ENCODE measurements around the gene GALNS.

DNA sequence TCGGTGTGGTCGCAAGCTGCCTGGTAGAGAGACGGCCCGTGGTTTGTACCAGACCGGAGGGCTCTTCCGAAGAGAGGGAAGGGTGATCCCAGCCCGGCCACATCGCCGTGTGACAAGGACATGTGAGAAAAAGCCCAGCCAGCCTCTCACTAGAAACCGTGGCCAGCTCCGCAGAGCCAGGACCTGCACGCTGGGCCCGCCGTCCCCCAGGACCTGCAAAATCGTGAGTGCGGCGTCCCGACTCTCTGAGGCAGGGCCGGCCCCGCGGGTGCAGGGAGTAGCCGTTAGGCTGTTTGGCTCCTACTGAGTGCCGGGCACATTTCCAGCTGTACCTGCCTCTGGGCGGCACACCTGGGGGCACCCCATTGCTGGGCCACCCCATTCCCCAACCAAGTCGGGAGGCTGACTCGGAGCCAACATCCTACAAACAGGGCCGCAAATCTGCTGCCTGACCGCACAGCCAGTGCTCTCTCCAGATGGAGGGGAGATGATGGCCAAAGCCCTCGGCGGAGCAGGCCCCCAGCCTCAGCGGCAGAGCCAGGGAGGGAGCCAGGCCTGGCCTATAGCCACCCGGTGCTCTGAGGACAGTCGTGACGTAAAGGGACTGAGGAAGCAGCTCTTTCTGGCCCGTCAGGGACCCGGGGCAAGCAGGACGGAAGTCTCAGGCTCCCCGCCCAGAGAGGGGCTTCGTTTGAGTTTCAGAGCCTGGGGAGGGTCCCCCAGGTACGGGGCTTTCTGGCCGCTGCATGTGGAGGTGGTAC lies 43.3 kb upstream of the GALNS start:
- TF ChIP-seq, protein P1, sequence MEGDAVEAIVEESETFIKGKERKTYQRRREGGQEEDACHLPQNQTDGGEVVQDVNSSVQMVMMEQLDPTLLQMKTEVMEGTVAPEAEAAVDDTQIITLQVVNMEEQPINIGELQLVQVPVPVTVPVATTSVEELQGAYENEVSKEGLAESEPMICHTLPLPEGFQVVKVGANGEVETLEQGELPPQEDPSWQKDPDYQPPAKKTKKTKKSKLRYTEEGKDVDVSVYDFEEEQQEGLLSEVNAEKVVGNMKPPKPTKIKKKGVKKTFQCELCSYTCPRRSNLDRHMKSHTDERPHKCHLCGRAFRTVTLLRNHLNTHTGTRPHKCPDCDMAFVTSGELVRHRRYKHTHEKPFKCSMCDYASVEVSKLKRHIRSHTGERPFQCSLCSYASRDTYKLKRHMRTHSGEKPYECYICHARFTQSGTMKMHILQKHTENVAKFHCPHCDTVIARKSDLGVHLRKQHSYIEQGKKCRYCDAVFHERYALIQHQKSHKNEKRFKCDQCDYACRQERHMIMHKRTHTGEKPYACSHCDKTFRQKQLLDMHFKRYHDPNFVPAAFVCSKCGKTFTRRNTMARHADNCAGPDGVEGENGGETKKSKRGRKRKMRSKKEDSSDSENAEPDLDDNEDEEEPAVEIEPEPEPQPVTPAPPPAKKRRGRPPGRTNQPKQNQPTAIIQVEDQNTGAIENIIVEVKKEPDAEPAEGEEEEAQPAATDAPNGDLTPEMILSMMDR (CRISPR knock-in tag; IDR thresholded peaks at IDR 0.05), result no peak
- TF ChIP-seq, protein P2, sequence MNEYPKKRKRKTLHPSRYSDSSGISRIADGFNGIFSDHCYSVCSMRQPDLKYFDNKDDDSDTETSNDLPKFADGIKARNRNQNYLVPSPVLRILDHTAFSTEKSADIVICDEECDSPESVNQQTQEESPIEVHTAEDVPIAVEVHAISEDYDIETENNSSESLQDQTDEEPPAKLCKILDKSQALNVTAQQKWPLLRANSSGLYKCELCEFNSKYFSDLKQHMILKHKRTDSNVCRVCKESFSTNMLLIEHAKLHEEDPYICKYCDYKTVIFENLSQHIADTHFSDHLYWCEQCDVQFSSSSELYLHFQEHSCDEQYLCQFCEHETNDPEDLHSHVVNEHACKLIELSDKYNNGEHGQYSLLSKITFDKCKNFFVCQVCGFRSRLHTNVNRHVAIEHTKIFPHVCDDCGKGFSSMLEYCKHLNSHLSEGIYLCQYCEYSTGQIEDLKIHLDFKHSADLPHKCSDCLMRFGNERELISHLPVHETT (CRISPR knock-in tag; conservative IDR thresholded peaks at IDR 0.05), result no peak
- TF ChIP-seq, protein P3, sequence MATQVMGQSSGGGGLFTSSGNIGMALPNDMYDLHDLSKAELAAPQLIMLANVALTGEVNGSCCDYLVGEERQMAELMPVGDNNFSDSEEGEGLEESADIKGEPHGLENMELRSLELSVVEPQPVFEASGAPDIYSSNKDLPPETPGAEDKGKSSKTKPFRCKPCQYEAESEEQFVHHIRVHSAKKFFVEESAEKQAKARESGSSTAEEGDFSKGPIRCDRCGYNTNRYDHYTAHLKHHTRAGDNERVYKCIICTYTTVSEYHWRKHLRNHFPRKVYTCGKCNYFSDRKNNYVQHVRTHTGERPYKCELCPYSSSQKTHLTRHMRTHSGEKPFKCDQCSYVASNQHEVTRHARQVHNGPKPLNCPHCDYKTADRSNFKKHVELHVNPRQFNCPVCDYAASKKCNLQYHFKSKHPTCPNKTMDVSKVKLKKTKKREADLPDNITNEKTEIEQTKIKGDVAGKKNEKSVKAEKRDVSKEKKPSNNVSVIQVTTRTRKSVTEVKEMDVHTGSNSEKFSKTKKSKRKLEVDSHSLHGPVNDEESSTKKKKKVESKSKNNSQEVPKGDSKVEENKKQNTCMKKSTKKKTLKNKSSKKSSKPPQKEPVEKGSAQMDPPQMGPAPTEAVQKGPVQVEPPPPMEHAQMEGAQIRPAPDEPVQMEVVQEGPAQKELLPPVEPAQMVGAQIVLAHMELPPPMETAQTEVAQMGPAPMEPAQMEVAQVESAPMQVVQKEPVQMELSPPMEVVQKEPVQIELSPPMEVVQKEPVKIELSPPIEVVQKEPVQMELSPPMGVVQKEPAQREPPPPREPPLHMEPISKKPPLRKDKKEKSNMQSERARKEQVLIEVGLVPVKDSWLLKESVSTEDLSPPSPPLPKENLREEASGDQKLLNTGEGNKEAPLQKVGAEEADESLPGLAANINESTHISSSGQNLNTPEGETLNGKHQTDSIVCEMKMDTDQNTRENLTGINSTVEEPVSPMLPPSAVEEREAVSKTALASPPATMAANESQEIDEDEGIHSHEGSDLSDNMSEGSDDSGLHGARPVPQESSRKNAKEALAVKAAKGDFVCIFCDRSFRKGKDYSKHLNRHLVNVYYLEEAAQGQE (IDR thresholded peaks at IDR 0.05; ENCODE audit: borderline replicate concordance in 1 of 2, low read depth in 1 of 2, low read length in 2 of 2), result no peak
- no peak for TF ChIP-seq POLR2AphosphoS5 (IDR thresholded peaks at IDR 0.05; ENCODE audit: low read depth, low read length)
- TF ChIP-seq, protein P4, sequence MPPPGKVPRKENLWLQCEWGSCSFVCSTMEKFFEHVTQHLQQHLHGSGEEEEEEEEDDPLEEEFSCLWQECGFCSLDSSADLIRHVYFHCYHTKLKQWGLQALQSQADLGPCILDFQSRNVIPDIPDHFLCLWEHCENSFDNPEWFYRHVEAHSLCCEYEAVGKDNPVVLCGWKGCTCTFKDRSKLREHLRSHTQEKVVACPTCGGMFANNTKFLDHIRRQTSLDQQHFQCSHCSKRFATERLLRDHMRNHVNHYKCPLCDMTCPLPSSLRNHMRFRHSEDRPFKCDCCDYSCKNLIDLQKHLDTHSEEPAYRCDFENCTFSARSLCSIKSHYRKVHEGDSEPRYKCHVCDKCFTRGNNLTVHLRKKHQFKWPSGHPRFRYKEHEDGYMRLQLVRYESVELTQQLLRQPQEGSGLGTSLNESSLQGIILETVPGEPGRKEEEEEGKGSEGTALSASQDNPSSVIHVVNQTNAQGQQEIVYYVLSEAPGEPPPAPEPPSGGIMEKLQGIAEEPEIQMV (CRISPR knock-in tag; IDR thresholded peaks at IDR 0.05; ENCODE audit: low read depth), result no peak
- TF ChIP-seq MED1 (CRISPR knock-in tag; IDR thresholded peaks at IDR 0.05), result no peak
